ENCODE results near the gene ZNF423.

GRCh38 chr16:49749816-49750215, 106.1 kb downstream of the ZNF423 start:
- no peak for TF ChIP-seq THYN1 (CRISPR knock-in tag; IDR thresholded peaks at IDR 0.05; ENCODE audit: borderline replicate concordance, low read depth)
- no peak for TF ChIP-seq CTCF (CRISPR knock-in tag; IDR thresholded peaks at IDR 0.05)
- TF ChIP-seq MAX (IDR thresholded peaks at IDR 0.05), result no peak
- no peak for TF ChIP-seq MAFK (conservative IDR thresholded peaks at IDR 0.05 in 1 of 2, IDR thresholded peaks at IDR 0.05 in 1 of 2; ENCODE audit: low read length in 2 of 2)
- TF ChIP-seq ZNF839 (CRISPR knock-in tag; IDR thresholded peaks at IDR 0.05; ENCODE audit: borderline replicate concordance), result no peak
- no peak for TF ChIP-seq LRRFIP1 (CRISPR knock-in tag; conservative IDR thresholded peaks at IDR 0.05)
- no peak for TF ChIP-seq ZNF274 (CRISPR knock-in tag; IDR thresholded peaks at IDR 0.05)
- no peak for TF ChIP-seq EHMT2 (IDR thresholded peaks at IDR 0.05; ENCODE audit: borderline replicate concordance, low read depth, low read length)
- TF ChIP-seq BRD4 (CRISPR knock-in tag; IDR thresholded peaks at IDR 0.05), result no peak
- no peak for TF ChIP-seq CAMTA2 (CRISPR knock-in tag; IDR thresholded peaks at IDR 0.05; ENCODE audit: borderline replicate concordance)
- no peak for TF ChIP-seq THRA (CRISPR knock-in tag; IDR thresholded peaks at IDR 0.05; ENCODE audit: borderline replicate concordance)
- TF ChIP-seq ZKSCAN1 (IDR thresholded peaks at IDR 0.05; ENCODE audit: low read length), result no peak
- TF ChIP-seq SNRNP70 (IDR thresholded peaks at IDR 0.05; ENCODE audit: low read depth, low read length), result no peak

Data from HepG2 (cell line).